Keratinocyte (primary cell): ENCODE results near the gene SLC34A3. TPM values are rescaled to one million over a fixed set of nuclear protein-coding genes. Genes with fewer than 3 reads are reported as not detected.

Experiments used
- DNase-seq: peaks from one replicate; pipeline ENCODE4 v3.0.0-alpha.2; 2011; ENCODE audit warnings: low read depth, missing footprints, low spot score
- FAIRE-seq: peaks from 2 replicates; lab custom pipeline; 2011; peaks lifted over from hg19 to GRCh38; lab: Jason Lieb, UNC
- H2AFZ ChIP-seq: 2 replicates; pipeline ENCODE4 v1.6.0; 2012; ENCODE audit warnings: low read length, control low read depth, inconsistent platforms; ENCODE audit not compliant: control insufficient read depth
- H3K27ac ChIP-seq: 2 replicates; pipeline ENCODE4 v1.5.1; 2011; ENCODE audit warnings: low read length; ENCODE audit not compliant: control insufficient read depth, insufficient read depth
- H3K27me3 ChIP-seq: 3 replicates; pipeline ENCODE4 v1.6.0; 2011; ENCODE audit warnings: low read length; ENCODE audit not compliant: control insufficient read depth, insufficient read depth; ENCODE audit errors: extremely low read depth
- H3K36me3 ChIP-seq, 2 experiments: 2 replicates in 1 of 2; 3 replicates in 1 of 2; pipeline ENCODE4 v1.5.1; 2011; ENCODE audit warnings: low read length in 2 of 2, mild to moderate bottlenecking in 1 of 2; ENCODE audit not compliant: control insufficient read depth in 2 of 2, insufficient read depth in 2 of 2; ENCODE audit errors: extremely low read depth in 1 of 2
- H3K4me1 ChIP-seq: 3 replicates; pipeline ENCODE4 v1.5.1; 2011; ENCODE audit warnings: low read length; ENCODE audit not compliant: control insufficient read depth, insufficient read depth; ENCODE audit errors: extremely low read depth
- H3K4me2 ChIP-seq: 3 replicates; pipeline ENCODE4 v1.6.0; 2011; ENCODE audit warnings: low read depth, low read length; ENCODE audit not compliant: control insufficient read depth, insufficient read depth; ENCODE audit errors: extremely low read depth
- H3K4me3 ChIP-seq, 3 experiments: fragments of 200-600 bp in 1 of 3; sonication (generic) in 1 of 3; 2 replicates in 2 of 3; 3 replicates in 1 of 3; pipeline ENCODE4 v1.5.1; 2011 to 2016; ENCODE audit warnings: low read length in 3 of 3, mild to moderate bottlenecking in 3 of 3, control low read depth in 2 of 3, inconsistent platforms in 1 of 3, low read depth in 1 of 3, mixed read lengths in 1 of 3, mixed run types in 1 of 3, moderate library complexity in 1 of 3; ENCODE audit not compliant: control insufficient read depth in 2 of 3, insufficient read depth in 2 of 3; ENCODE audit errors: extremely low read depth in 1 of 3
- H3K79me2 ChIP-seq: 2 replicates; pipeline ENCODE4 v1.6.0; 2012; ENCODE audit warnings: low read length; ENCODE audit not compliant: control insufficient read depth, insufficient read depth
- H3K9ac ChIP-seq: 3 replicates; pipeline ENCODE4 v1.6.0; 2011; ENCODE audit warnings: low read length; ENCODE audit not compliant: control insufficient read depth, insufficient read depth; ENCODE audit errors: extremely low read depth
- H3K9me1 ChIP-seq: 3 replicates; pipeline ENCODE4 v1.6.0; 2011; ENCODE audit warnings: low read length; ENCODE audit not compliant: control insufficient read depth, insufficient read depth; ENCODE audit errors: extremely low read depth
- H3K9me3 ChIP-seq: 2 replicates; pipeline ENCODE4 v1.5.1; 2012; ENCODE audit warnings: low read depth, low read length; ENCODE audit not compliant: control insufficient read depth
- H4K20me1 ChIP-seq: 3 replicates; pipeline ENCODE4 v1.6.0; 2011; ENCODE audit warnings: low read length; ENCODE audit not compliant: control insufficient read depth, insufficient read depth; ENCODE audit errors: extremely low read depth
- CTCF ChIP-seq, 3 experiments: IDR thresholded peaks in 1 of 3; conservative IDR thresholded peaks in 1 of 3; optimal IDR thresholded peaks in 1 of 3; 2 replicates in 2 of 3; 3 replicates in 1 of 3; pipeline versions ENCODE3 to v1.5.1; 2011; ENCODE audit warnings: low read length in 3 of 3, mild to moderate bottlenecking in 3 of 3, moderate library complexity in 2 of 3, control low read depth in 1 of 3, inconsistent platforms in 1 of 3; ENCODE audit not compliant: insufficient read depth in 2 of 3; ENCODE audit errors: extremely low read depth in 1 of 3
- EZH2 ChIP-seq: IDR thresholded peaks from one replicate; pipeline ENCODE4 v1.6.1; 2012; ENCODE audit warnings: inconsistent platforms, mild to moderate bottlenecking, low read length, moderate library complexity
- dilution Hi-C: fragments of 300-500 bp; cut with MboI; formaldehyde crosslinking; loops from one replicate; pipeline ENCODE4 v1.7.0; 2020; ENCODE audit warnings: low sequenced_read_pairs; ENCODE audit not compliant: extremely low pct_ligation_motif_present
- polyA plus RNA-seq, 5 experiments: library from polyadenylated mRNA; depleted of rRNA in 3 of 5; stranded (reverse) in 3 of 5; stranded (forward) in 1 of 5; unstranded in 1 of 5; fragments of >200 nt; gene quantifications; 1 replicate in 1 of 5; 2 replicates in 3 of 5; 3 replicates in 1 of 5; pipeline versions ENCODE4 v1.2.1 to v1.2.3, GENCODE V29; 2011 to 2012; ENCODE audit warnings: missing spikeins in 2 of 5, low read depth in 1 of 5, low replicate concordance in 1 of 5

The SLC34A3 gene
- polyA plus RNA-seq, 1 donor (not counting 4 experiments of a cell fraction or from before 2014, with no cell fraction given), result not detected

DNA sequence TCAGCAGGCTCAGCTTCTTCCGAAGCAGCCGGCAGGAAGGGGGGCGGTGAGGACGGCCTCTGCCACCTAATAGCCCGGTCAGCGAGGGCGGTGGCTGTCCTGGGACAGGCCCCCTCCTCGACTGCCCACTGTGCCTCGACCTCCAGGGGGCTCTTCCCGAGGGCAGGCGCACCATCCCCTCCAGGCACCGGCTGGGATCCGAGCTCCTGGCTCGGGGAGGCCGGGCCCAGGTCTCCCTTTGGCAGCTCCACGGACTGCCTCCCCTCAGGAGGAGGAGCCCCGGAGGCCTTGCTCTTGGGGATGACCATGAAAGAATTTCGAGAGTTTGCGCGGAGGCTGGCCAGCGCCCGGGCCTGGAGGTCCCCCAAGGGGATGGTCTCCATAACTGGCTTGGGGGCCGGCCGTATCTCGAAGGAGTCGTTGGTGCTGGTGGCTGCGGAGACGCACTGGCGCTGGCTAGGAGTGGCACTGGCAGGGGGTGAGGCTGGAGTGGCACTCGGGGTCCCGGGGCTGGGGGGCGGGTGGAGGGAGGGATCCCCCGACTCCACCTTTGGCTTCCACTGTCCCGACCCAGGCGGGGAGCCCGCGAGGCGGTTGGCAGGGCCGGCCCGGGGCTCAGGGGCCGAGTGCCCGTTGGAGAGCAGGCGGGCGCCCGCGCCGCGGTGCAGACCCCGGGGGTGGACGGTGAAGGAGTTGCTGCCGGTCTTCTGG is 31.1 kb upstream of the SLC34A3 start:
- Histone ChIP-seq H3K4me2 (peak overlapping the region; percentile 41), H3K9me3 (no peaks in the 10 kb centered on the region), H3K4me3 (peak overlapping the region in 2 of 3 experiments; percentile 25 to 32), H2AFZ (no peak overlapping the region), H3K9me1 (peaks cover 3% of the 10 kb centered on the region), H3K4me1 (peaks cover 44% of the 10 kb centered on the region), H4K20me1 (peaks cover 7% of the 10 kb centered on the region), H3K27ac (no peak overlapping the region), H3K9ac (no peak overlapping the region), H3K27me3 (no peaks in the 10 kb centered on the region), H3K36me3 (no peaks in the 10 kb centered on the region), H3K79me2 (peaks cover 25% of the 10 kb centered on the region)
- dilution Hi-C loops, result no loop called here
- no peak for DNase-seq
- TF ChIP-seq CTCF (optimal IDR thresholded peaks at IDR 0.05 in 1 of 3, IDR thresholded peaks at IDR 0.05 in 1 of 3, conservative IDR thresholded peaks at IDR 0.05 in 1 of 3; ENCODE audit: extremely low read depth in 1 of 3, insufficient read depth in 2 of 3, low read length in 3 of 3) (no peak), EZH2 (no peak)
- no peak for FAIRE-seq

DNA sequence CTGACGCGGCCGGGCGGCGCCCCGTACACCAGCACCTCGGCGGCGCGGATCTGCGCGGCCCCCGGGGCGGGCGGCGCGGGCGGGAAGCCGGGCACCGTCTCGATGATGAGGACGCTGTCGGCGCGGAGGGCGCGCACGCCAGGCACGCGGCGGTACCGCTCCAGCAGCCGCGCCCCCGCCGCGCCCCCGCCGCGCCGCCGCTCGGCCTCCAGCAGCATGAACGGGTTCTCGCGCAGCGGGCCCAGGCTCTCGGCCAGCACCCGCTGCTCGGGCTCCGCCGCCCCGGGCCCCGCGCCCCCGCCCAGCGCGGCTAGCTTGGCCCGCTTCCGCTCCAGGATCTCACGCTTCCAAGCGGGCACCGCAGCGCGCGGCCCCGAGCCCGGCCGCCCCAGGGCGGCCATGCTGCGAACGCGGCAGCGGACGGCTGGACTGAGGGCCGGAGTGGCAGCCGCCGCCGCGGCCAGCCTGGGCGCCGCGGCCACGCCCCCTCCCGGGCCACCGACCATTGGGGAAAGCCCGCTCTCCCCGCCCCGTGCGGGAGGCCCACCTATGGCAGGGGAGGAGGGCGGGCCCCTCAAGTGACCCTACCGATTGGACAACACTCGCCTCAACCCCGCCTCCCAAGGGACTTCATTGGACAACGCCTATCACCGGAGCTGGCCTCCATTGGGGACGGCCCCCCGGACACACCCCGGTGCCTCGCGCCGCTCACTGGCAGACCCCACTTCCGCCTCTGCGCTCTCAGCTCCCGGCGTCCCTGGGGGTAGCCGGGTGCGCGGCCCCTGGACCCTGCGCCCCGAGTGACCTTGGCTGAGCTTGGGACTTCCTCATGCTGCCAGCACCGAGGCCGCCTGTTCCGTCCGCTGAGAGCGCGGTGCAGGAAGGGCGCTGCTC is 30.1 kb upstream of the SLC34A3 start, which contains the start of gene TPRN:
TPRN (minus strand) TSS at position 431 of the 894 bp plus-strand sequence; CDS start at position 401, 30 bp downstream.
- peak; percentile 71 for FAIRE-seq
- H3K27me3 ChIP-seq, result no peaks in the 10 kb centered on the region
- H2AFZ ChIP-seq, result peak within 1 kb of the TSS; percentile 71
- peak within 1 kb of the TSS; percentile 93 for H3K4me2 ChIP-seq
- peak within 1 kb of the TSS; percentile 47 for H3K27ac ChIP-seq
- TF ChIP-seq CTCF (optimal IDR thresholded peaks at IDR 0.05 in 1 of 3, IDR thresholded peaks at IDR 0.05 in 1 of 3, conservative IDR thresholded peaks at IDR 0.05 in 1 of 3; ENCODE audit: extremely low read depth in 1 of 3, insufficient read depth in 2 of 3, low read length in 3 of 3), result no peak
- no peak for TF ChIP-seq EZH2
- H4K20me1 ChIP-seq, result peaks cover 5% of the 10 kb centered on the region
- peak within 1 kb of the TSS; percentile 64 to 81 (median 71) for H3K4me3 ChIP-seq
- no peaks in the 10 kb centered on the region for H3K9me3 ChIP-seq
- H3K9ac ChIP-seq, result peak within 1 kb of the TSS; percentile 77
- H3K79me2 ChIP-seq, result peaks cover 33% of the 10 kb centered on the region
- dilution Hi-C loops, result no loop called here
- H3K9me1 ChIP-seq, result no peaks in the 10 kb centered on the region
- DNase-seq, result peak; percentile 94
- peaks cover 38% of the 10 kb centered on the region for H3K4me1 ChIP-seq
- no peaks in the 10 kb centered on the region for H3K36me3 ChIP-seq
